Activated CD8-positive, alpha-beta memory T cell treated with anti-CD3 and anti-CD28 coated beads for 1 hour (primary cell): ENCODE measurements around the gene DHRS2.

Experiments
- DNase-seq, 2 donors: peaks; one replicate each; pipeline ENCODE4 v3.0.0-alpha.2; 2020; ENCODE audit warnings: low read depth in 1 of 2; ENCODE audit errors: extremely low read depth in 1 of 2

The DHRS2 gene

DNA sequence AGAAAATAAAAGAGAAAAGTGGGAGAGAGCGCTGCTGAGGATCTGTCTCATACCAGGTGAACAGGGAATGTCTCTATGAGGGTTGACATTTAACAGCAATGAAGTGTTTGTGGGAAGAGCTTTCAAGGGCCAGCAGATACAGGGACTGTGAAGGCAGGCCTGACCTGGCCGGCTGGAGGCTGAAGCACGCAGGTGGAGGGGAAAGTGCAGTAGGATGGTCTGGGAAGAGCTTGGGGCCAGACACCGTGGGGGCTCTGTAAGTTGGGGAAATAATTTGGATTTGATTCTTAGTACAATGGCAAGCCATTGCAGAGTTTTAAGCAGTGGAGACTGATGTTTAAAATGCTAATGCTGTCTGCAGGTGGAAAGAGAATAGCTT lies 23.8 kb upstream of the DHRS2 start:
- DNase-seq = no peak

DNA sequence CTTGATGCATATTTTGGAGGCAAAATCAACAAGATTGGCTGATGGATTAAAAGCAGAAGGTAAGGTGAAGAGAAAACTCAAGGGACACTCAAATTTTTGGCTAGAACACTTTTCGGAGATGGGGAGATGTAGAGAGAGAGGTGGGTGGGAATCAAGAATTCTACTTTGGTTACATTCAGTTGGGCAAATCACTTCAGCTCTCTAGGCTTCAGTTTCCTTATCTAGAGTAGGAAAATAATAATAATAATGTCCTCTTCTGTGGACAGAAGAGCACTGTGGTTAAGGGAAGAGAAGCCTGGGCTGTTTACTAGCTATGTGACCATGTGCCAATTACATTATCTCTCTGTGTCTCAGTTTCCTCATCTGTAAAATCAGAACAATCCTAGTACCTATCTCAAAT lies 23.4 kb upstream of the DHRS2 start:
- DNase-seq = no peak

DNA sequence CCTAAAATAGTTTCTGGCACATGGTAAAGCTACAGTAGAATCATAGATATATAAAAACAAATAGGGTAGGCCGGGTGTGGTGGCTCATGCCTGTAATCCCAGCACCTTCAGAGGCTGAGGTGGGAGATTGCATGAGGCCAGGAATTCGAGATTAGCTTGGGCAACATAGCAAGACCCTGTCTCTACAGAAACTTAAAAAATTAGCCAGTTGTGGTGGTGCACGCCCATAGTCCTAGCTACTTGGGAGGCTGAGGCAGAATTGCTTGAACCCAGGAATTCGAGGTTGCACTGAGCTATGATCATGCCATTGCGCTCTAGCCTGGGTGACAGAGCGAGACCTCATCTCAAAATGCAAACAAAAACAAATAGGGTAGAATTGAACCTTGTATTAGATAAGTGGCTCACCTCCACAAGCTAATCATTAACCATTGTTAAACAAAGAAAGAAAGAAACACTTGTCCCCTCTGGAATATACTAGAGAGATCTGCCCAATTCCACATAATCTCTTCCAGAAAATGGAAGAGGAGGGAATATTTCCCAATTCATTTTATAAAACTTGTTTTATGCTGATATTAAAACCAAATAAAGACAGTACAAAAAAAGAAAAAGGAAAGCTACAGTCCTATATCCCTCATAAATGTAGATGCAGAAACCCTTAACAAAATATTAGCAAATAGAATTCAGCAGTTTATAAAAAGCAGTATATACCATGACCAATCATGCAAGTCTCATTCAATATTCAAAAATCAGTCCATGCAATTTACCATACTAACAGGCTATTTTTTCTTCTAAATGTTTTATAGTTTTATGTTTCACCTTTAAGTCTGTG lies 22.7 kb upstream of the DHRS2 start:
- DNase-seq = no peak

DNA sequence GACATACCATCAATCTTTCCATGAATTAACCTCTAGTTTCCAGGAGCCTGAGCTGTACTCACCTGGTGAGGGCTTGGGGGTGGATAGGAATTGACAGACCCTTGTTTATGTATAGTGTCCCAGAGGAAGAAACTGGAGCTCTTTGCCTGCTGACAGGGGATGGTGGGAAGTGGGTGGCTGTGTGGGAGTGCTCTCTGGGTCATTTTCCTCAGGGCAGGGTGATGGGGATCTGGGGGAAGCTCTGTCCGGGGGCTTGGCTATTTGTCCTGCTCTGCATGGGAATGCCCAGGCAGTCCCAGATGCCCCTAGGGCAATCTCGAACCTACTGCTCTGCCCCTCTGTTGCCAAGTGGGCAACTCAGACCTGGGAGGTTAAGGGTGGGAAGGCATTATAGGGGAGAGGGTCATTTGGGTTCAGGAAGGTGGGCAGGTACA lies 21.8 kb upstream of the DHRS2 start:
- no peak for DNase-seq

DNA sequence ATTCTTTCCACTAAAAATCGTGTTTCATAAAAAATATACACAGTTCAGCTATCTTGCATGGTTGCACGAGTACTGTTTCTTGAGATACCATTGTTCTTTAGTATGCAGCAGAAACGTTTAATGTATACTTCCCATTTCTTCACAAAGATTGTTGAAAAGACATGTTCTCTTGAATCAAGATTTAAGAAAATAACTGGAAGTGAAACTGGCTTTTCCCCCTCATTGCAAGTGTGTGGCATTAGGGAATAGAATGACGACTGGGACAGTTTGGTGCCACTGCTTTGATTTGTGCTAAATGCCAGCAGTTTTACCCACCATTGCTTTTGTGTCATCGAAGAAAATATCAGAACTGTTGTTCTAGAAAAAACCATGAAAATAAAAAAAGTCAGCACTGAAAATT lies 20.3 kb upstream of the DHRS2 start:
- DNase-seq = no peak

DNA sequence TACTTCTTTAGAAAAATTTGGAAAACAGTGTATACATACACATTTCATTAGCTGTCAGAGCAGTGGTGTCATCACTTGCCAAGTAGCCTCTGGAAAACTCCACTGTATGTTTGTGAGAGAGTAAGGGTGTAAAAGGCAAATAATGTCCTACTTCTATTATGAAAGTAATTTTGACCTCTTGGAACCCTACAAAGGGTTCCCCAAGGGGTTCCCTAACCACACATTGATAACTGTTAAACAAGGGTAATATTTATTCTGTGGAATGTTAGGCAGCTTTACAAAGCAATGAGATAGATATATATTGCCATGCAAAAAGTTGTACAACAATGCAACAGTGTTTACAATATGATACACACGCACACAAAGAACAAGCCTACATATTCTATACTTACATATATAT lies 18.6 kb upstream of the DHRS2 start:
- DNase-seq = no peak

DNA sequence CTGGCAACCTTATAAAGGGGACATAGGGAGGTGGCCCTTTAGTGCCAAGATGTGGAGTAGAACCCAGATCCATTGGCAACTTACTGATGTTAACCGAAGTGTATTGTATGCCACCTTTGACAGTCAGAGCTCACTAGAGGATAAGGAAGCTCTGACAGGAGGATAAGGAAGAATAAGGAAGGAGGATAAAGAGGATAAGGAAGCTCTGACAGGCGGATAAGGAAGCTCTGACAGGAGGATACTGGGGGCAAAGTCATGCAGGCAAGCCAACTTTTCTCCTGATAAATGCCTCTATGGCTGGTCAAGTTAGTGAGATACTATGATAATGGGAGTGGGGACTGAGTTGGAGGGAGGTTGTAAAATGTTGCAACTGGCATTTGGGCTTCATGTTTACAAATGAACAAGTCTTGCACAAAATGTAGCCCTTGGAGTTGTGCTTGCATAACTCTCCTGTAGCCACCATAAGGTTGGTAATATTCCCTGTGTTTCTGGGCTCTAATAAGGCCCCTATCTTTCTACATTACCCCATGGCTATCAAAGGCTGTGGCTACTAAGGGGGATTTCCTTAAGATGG lies 17.7 kb upstream of the DHRS2 start:
- no peak for DNase-seq

DNA sequence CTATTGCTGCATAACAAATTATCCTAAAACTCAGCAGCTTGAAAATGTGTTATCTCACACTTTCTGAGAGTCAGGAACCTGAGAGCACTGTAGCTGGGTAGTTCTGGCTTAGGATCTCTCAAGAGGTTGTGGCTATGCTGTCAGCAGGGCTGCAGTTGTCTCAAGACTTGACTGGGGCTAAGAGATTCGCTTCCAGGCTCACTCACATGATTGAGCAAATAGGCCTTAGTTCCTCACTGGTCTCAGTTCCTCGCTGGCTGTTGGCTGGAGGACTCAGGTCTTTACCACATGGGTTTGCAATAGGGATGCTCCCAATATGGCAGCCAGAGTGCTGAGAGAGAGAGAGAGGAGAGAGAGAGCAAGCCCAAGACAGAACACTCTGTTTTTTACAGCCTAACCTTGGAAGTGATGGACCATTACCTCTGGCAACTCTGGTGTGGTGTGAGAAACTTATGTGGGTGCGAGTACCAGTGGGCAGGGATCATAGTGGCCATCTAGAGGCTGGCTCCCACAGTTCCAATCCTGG lies 15.9 kb upstream of the DHRS2 start:
- DNase-seq = no peak

DNA sequence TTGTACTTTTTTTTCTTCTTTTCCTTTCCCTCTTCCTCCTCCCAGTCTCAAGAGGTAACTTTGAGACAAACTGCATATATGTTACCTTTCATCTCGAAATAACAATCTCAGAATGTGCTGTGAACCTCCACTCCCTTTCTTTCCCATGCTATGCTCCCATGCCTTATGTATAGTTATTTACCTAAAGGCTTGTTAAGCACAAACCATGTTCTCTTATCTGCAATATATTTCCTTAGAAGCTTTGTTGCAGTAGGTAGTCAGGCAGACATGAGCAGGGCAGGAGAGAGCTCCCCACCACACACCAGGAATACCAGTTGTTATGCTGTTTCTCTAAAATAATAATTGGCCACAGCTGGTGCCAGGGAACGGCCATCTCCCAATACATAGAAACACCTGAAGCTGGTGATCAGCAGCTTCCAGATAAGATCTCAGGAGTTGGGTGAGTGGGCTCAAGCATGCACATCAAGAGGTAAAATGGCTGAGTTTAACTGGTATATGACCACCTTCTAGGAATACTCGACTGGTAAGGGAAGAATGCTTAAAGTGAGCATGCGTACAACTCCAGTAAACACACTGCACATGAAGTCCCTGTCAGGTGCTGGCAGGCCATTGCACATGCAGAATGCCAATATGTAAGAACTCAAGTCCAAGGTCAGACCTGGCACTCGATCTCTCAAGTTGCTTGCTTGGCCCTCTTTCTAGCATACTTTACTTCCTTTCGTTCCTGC lies 14.8 kb upstream of the DHRS2 start:
- no peak for DNase-seq

DNA sequence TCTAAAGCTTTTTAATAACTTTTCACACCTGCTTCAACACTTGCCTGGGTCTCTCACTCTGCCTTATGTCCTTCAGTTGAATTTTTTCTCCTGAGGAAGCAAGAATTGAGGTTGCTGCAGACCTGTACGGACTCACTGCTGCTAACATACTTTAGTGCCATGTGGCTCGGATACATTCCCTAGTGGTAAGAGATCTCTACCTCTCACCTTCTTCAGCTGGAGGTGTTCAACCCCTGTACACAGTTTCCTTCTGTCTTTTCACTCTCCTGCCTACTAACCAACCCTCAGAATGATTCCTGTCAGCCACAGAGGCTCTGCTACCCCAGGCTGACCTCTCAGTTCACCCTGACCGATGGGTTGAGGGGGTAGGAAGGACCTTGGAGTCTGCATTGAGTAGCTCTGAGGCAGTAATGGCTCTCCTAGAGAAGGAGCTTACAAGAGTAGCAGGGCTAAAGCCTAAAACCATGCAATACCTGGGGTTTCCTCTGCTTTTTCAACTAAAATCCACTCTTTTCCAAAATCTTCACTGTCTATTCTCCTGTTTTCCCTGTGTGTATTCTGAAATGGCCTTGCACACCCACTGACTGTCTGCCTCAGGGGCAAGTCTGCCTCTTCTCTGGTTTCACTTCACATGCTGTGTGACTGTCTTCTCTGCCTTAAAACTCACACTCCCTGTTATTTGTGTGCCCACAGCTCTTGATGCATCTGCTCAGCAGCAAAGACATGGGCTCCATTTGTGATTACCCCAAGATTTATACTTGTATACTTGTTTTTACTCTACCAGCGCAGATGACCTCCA lies 14.0 kb upstream of the DHRS2 start:
- DNase-seq = no peak

DNA sequence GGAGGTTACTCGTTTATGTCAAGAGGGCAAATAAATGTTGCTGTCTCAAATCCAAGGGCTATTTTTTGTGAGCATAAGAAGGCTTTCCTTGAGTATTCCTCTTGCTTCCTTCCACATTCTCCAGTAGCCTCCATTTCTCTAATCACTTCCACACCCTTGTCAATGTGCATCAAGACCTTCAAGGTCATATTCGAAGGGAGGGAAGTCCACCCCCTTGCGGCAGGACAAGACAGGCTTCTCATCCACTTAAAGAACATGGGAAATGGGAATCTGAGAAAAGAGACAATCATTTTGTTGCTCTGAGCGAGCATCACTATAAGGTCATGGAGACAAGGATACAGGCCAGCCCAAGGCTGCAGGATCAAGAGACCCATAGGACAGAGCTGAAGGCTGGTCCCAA lies 13.2 kb upstream of the DHRS2 start:
- no peak for DNase-seq

DNA sequence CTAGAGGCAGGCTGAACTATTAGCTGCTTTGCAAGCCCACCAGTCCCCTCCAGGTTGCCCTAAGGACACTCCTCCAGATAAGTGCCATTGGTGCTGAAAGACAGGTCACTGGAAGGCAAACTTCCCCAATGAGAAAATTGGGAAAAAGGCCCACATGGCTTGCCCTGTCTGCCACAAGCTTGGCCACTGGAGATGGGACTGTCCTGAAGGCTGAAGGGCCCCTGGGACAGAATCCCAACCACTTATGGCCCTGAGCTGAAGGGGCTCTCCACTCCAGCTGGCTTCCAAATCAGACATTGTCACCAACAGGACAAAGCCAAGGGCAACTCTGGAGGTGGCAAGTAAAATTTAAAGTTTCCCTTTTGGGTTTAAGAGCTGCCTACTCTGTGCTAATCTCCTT lies 12.2 kb upstream of the DHRS2 start:
- DNase-seq = no peak

DNA sequence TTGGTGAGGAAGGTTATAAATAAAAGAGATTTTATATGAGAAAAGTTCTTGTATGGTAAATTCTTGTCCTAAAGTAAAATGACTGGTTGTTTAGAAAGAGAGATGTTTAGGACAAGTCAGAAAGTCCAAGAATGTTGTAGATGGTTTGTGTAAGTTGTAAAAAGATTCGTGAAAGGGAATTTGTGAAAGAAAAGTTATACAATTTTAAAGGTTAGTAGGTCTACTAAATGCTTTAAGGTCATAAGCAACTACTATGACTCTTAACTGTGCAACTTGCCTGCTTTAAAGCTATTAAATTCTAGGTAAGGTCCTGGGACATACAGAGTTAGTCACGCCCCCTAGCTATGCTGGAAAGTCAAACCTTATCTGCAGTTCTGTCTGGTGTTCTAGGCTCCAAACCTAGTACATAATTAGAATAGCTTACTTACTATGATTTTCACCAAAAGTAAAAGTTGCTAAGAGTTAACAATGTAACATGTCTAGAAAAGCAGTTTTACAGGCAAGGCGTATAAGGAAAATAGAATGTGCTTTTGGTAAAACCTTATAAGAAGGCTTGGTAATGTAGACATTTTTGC lies 11.2 kb upstream of the DHRS2 start:
- DNase-seq = no peak

DNA sequence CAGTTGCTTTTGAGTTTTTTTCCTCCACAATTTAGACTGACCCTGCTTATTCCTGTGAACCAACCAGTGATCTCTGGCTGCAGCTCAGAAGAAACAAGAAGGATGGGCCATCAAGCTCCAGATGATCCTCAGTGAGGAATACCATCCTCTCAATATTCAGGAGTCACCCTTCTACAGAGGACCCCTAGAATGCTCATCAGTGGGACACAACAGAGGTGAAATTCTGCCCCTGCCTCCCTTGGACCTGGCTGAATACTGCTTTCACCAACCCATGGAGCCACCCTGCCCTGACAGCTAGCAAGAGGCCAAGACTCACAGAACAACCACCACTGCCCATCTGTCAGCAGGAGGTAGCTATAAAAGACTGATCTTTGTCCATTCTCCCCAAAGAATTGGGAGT lies 9.2 kb upstream of the DHRS2 start:
- DNase-seq = no peak

DNA sequence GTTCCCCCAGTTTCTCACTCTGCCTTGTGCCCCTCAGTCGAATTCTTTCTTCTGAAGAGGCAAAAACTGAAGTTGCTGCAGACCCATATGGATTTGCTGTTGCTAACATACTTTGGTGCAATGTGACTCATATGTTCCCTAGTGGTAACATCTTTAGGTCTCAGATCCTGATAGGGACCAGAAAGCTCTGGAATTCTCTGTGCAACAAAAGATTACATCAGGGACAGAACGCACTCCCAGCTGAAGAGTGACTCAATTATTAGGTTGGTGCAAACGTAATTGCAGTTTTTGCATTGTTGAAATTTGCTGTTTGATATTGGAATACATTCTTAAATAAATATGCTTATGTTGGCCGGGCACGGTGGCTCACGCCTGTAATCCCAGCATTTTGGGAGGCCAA lies 8.2 kb upstream of the DHRS2 start:
- DNase-seq = no peak

DNA sequence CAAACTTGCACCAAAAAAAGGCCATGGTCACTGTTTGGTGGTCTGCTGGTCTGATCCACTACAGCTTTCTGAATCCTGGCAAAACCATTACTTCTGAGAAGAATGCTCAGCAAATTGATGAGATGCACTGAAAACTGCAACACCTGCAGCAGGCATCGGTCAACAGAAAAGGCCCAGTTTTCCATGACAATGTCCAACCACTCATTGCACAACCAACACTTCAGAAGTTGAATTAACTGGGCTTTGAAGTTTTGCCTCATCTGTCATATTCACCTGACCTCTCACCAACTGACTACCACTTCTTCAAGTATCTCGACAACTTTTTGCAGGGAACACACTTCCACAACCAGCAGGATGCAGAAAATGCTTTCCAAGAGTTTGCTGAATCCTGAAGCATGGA lies 7.0 kb upstream of the DHRS2 start:
- DNase-seq = no peak

DNA sequence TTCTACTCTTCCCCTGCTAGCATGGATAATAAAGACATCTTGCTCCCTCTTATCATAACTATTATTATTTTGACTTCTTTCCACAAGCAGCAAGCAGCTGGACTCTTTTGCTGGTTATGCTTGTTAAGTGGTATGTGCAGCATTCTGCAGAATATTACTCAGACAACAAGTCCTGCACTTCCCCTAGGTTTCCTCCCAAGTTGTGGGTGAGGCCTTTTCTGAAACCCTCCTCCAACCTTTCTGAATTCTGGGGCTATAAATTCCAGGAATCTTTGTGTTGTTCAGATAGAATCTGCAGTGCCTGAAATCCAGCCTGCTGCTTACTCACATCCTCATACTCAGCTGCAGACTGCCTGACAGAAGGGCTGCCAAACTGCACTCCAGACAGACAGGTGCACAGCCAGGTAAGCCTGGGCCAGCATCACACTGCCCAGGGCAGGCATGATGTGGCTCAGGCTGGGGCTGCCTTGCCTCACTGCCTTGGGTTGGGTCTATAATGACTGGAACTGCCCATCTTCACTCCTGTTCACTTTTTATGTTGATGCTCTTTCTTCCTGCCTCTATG lies 6.2 kb upstream of the DHRS2 start:
- no peak for DNase-seq

DNA sequence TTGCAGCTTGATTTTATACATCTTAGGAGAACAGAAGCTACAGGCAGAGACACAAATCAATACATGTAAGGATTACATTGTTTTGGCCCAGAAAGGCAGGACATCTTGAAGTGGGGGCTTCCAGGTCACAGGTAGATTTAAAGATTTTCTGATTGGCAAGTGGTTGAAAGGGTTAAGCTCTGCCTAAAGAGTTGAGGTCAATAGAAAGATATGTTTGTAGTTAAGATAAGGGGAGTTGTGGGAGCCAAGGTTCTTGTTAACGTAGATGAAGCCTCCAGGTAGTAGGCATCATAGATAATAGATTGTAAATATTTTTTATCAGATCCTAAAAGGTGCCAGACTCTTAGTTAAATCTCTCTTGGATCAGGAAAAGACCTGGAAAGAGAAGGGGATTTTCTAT lies 5.5 kb upstream of the DHRS2 start:
- no peak for DNase-seq

DNA sequence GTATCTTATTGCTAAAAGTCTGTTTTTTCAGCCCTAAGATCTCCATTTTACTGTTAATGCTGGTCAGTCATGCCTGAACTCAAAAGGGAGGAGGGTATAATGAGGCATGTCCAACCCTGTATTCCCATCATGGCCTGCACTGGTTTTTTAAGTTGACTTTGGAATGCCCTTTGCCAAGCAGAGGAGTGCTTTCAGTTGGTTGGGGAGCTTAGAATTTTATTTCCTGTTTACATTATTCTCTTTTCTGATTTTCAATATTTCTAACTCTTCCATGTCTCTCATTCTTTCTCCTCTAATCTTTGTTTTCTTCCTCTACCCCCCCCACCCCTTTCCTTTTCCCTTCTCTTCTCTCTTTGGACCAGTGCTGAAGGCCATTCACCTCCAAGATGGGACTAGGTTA lies 4.9 kb upstream of the DHRS2 start:
- no peak for DNase-seq

DNA sequence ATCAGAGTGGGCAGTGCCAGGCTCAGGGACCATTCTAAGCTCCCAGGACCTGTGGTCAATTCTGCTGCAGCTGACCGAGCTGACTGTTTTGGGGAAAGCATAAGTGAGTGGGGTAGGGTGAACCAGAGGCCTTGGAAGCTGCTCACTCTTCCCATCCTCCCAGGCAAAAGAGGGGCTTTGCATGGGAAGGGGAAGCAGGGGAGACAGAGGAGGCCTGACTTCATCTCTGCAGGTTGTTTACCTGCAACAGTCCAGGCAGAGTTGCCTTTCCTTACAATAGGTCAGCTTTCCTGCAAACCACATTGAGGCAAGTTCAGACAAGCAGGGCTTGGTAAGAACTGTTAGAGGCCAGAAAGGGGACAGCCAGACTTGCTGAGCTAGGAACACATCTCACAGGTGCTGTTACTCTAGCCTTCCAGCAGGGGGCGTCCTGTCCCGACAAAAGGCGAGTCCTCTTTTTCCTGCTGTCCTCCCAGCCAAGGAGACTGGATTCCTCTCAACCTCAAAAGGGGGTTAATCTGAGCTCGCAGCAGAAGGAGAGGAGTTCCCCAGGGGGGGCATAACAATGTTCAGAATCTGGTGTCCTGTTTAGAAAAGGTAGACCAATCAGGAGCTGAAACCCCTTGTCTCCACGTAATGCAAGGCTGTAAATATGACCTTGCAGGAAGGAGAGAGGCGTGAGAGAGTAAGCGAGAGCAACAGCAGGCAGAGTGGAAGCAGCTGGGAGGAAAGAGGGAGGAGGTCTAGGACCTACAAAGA lies 4.3 kb upstream of the DHRS2 start:
- DNase-seq = peak; percentile 25 to 67
